Activated T-helper 1 cell treated with anti-CD3 and anti-CD28 coated beads, Interleukin-12 subunit alpha, Interleukin-12 subunit beta, Interleukin-2, Interleukin-4 antibody, amounts not matched to agents 30 ng/mL and 10 ng/mL and 1 ng/mL, durations not matched to agents 14 hours and 24 hours and 36 hours (primary cell): ENCODE data around the gene CHAD. TPM values are rescaled to one million over a fixed set of nuclear protein-coding genes. Genes with fewer than 3 reads are reported as not detected.

Experiments
- DNase-seq: peaks from one replicate; pipeline ENCODE4 v3.0.0; 2021; ENCODE audit warnings: low spot score
- H3K27ac Mint-ChIP-seq: one replicate; pipeline ENCODE4 v1.8.0; 2021; ENCODE audit warnings: mild to moderate bottlenecking, mixed read lengths
- H3K27me3 Mint-ChIP-seq: one replicate; pipeline ENCODE4 v1.8.0; 2022; ENCODE audit warnings: mild to moderate bottlenecking, moderate library complexity, mixed read lengths; ENCODE audit not compliant: insufficient read depth
- H3K36me3 Mint-ChIP-seq: one replicate; pipeline ENCODE4 v1.8.0; 2021; ENCODE audit warnings: low read depth, mixed read lengths
- H3K4me1 Mint-ChIP-seq: one replicate; pipeline ENCODE4 v1.8.0; 2021; ENCODE audit warnings: low read depth, mixed read lengths
- H3K4me3 Mint-ChIP-seq: one replicate; pipeline ENCODE4 v1.8.0; 2021; ENCODE audit warnings: mild to moderate bottlenecking, moderate library complexity, mixed read lengths
- H3K9me3 Mint-ChIP-seq: one replicate; pipeline ENCODE4 v1.8.0; 2021; ENCODE audit warnings: mixed read lengths
- intact Hi-C: fragments of 100-400 bp; cut with micrococcal nuclease; formaldehyde crosslinking; loops from one replicate; pipeline ENCODE4 v1.15.1; 2024
- total RNA-seq: library from RNA; stranded (reverse); gene quantifications from 2 replicates; pipeline ENCODE4 v1.2.3, GENCODE V29; 2022

CHAD gene
- total RNA-seq, 1 donor from 2014 or later, result not detected

DNA sequence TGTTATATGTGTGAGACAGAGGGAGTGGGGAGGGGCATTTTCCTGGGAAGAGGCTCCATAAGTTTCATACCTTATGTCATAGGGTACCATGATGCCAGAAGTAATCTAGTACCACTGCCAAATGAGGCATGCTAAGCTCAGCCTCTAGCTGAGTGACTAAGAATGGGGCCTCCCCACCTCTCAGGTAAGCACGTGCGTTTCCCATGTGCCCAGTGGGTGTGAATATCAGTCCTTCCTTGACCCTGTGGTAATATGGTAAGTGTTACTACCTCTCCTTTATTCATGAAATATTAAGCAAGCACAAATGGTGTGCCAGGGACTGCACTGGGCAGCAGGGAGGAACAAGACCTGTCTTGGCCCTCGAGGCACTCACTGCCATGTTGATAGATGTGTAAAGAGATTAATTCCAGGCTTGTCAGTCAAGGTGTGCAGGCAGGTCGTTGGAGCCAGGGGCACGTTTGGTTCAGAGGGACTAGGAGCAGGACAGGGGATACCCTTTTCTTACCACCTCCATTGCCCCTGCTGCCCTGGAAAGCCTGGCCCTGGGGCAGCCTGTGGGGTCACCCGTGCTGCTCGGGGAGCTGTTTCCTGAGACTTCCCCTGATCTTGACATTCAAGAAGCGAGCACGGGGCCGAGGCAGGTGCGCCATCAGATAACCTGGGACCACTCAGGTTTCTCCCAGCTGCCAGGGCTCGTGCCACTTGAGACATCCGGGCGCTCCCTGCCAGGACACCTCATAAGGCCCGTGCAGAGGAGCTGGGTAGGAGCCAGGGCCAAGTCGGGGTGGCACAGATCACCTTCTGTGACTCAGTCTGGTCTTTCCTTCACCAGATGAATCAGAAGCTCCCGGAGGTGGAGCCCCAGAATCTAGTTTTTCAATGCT, 18.8 kb upstream of the CHAD start:
- Mint-ChIP-seq H3K27me3 (no peaks in the 10 kb centered on the region), H3K9me3 (no peaks in the 10 kb centered on the region), H3K27ac (no peak overlapping the region), H3K36me3 (peaks cover 21% of the 10 kb centered on the region), H3K4me1 (peaks cover 5% of the 10 kb centered on the region), H3K4me3 (no peak overlapping the region)
- no peak for DNase-seq
- intact Hi-C loops, result no loop called here

DNA sequence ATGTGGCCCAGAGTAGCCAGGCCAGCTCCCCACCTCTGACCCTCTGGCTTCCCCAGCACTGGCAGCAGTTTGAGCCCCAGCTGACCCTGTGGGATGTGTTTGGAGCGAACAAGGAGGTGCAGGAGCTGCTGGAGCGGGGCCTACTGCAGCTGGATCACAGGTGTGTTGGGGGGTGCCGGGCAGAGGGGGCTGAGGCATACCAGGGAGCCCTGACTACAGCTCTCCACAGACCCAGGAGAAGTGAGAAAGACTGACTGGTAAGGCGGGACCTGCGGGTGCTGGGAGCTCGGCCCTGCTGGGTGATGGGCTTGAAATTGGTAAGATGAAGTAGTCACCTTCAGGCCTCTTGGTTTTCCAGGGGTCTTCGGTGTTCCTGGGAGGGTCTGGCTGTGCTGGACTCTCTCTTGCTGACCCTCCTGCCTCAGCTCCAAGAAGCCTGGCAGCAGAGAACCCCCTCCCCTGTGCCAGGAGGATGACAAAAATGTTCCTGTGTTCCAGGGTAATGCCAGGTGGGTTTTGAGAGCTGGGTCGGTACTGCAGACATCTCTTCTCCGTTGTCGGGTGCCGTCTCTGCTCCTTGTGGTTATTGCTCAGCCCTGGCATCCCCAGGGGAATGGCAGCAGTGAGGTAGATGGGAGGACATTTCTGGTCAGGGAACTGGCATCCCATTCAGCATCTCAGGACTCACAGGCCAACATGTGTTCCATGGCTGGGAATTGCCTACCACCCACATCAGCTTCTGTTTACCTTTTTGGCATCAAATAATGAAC, 15.9 kb upstream of the CHAD start:
- no peaks in the 10 kb centered on the region for H3K27me3 Mint-ChIP-seq
- no peak for DNase-seq
- peaks cover 27% of the 10 kb centered on the region for H3K36me3 Mint-ChIP-seq
- intact Hi-C loops, result loop anchor here (5.0 kb wide), 1 partner anchor 213 kb away; no protein-coding TSS in a partner anchor
- H3K4me3 Mint-ChIP-seq, result no peak overlapping the region
- no peaks in the 10 kb centered on the region for H3K9me3 Mint-ChIP-seq
- H3K27ac Mint-ChIP-seq, result no peak overlapping the region
- H3K4me1 Mint-ChIP-seq, result peaks cover 15% of the 10 kb centered on the region

DNA sequence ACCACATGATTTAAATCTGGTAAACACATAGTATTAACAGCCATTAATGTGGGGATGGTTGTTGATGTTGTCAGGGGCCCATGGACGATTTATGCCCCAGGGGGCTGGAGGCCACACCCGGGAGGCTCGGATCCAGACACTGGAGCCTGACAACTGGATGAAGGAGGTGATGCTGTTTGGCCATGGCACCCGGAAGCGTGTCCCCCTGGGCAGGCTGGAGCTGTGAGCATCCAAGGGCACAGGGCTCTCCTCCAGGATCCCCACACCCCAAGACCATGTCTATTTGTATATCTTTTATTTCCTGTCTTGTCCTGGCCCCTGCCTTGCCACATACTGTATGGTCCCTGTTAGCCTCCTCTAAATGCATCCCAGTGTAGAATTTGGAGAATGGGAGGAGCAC, 14.6 kb upstream of the CHAD start:
- Mint-ChIP-seq H3K9me3 (no peaks in the 10 kb centered on the region), H3K27ac (no peak overlapping the region), H3K4me1 (peaks cover 23% of the 10 kb centered on the region), H3K4me3 (no peak overlapping the region), H3K27me3 (no peaks in the 10 kb centered on the region), H3K36me3 (peaks cover 27% of the 10 kb centered on the region)
- intact Hi-C loops, result loop anchor here (5.0 kb wide), 1 partner anchor 214 kb away; no protein-coding TSS in a partner anchor
- no peak for DNase-seq

DNA sequence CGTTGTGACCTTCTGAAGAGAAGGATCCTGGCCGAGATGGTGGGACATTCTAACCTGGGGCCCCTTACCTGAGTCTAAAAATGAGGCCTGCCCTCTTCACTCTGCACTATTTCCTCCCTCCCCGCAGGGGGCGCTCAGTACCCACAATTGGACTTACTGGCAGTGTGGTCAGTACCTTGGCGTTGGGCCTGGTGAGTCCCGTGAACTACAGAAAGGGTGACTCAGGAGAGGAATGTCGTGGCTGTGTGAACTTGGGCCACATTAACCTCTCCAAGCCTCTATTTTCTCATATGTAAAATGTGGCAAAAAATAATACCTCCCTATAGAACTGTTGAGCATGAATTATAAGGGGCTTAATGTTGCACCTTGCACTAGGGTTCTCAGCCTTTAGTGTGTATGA, 13.8 kb upstream of the CHAD start:
- H3K9me3 Mint-ChIP-seq, result no peaks in the 10 kb centered on the region

DNA sequence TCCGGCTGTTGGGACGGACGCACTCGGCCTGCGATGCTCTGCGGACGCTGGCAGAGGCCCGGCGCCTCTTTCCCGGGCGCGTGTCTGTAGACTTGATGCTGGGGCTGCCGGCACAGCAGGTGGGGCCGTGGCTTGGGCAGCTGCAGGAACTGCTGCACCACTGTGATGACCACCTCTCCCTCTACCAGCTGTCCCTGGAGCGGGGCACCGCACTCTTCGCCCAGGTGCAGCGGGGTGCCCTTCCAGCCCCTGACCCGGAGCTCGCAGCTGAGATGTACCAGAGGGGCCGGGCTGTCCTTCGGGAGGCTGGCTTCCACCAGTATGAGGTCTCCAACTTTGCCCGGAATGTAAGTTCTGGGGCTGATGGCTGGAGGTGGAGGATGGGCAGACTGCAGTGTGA, 13.4 kb upstream of the CHAD start:
- DNase-seq, result no peak
- H3K4me1 Mint-ChIP-seq, result peaks cover 27% of the 10 kb centered on the region
- no peaks in the 10 kb centered on the region for H3K9me3 Mint-ChIP-seq
- no peak overlapping the region for H3K4me3 Mint-ChIP-seq
- no peak overlapping the region for H3K27ac Mint-ChIP-seq
- intact Hi-C loops, result loop anchor here (1.0 to 5.0 kb wide), 5 partner anchors 19 to 215 kb away; partner anchors contain the start of gene CACNA1G
- H3K27me3 Mint-ChIP-seq, result no peaks in the 10 kb centered on the region
- peaks cover 26% of the 10 kb centered on the region for H3K36me3 Mint-ChIP-seq

More for the DNA sequence above, 13.8 kb upstream of the CHAD start:
- peak; percentile 67 for DNase-seq
- H3K4me3 Mint-ChIP-seq, result no peak overlapping the region
- peaks cover 27% of the 10 kb centered on the region for H3K36me3 Mint-ChIP-seq
- intact Hi-C loops, result loop anchor here (1.0 to 5.0 kb wide), 5 partner anchors 19 to 215 kb away; partner anchors contain the start of gene CACNA1G
- no peak overlapping the region for H3K27ac Mint-ChIP-seq
- no peaks in the 10 kb centered on the region for H3K27me3 Mint-ChIP-seq
- peaks cover 27% of the 10 kb centered on the region for H3K4me1 Mint-ChIP-seq

DNA sequence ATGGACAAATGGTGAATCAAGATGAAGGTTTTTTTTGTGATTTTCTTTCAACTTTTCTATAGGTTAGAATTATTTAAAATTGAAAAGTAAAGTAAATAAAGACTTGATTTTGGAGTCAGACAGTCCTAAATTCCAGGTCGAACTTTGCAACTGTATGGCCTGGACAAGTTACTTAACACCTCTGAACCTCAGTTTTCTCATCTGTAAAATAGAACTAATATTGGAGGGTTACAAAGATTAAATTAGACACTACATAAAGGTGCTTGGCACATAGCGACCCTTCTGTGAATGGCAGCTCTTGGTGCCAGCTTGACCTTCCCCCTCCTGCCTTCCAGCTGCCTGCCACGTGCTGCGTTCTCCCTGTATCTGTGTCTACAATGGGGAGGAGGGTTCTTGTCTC, 13.0 kb upstream of the CHAD start:
- H3K27ac Mint-ChIP-seq, result no peak overlapping the region
- no peak overlapping the region for H3K4me3 Mint-ChIP-seq
- DNase-seq, result no peak
- no peaks in the 10 kb centered on the region for H3K9me3 Mint-ChIP-seq
- H3K4me1 Mint-ChIP-seq, result peaks cover 27% of the 10 kb centered on the region
- intact Hi-C loops, result loop anchor here (1.0 to 5.0 kb wide), 5 partner anchors 20 to 216 kb away; partner anchors contain the start of gene CACNA1G
- peaks cover 26% of the 10 kb centered on the region for H3K36me3 Mint-ChIP-seq
- no peaks in the 10 kb centered on the region for H3K27me3 Mint-ChIP-seq

DNA sequence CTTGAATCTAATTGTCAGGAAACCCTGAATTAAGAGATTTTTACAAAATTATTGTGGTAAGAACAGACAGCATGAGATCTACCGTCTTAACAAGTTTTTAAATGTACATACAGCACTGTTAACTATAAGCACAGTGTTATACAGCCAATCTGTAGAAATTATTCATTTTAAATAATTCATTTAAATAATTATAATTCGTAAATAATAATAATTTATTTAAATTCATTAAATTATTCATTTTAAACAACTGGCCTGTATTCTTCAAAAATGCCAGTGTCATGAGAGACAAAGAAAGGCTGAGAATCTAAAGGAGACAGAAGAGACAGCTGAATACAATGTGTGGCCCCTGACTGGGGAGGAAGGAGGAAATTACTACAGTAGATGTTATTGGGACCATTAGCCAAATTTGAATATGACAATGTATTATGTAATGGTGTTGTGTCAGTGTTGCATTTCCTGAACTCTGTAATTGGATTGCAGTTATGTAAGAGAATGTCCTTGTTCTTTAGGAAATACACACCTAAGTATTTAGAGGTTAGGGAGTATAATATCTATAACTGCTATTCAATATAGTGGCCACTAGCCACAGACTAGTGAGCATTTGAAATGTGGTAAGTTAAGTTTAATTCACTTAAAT, 12.3 kb upstream of the CHAD start:
- Mint-ChIP-seq H3K4me3 (peak overlapping the region; percentile 37), H3K9me3 (no peaks in the 10 kb centered on the region), H3K27ac (no peak overlapping the region), H3K27me3 (peaks cover 4% of the 10 kb centered on the region), H3K36me3 (peaks cover 26% of the 10 kb centered on the region), H3K4me1 (peaks cover 27% of the 10 kb centered on the region)
- intact Hi-C loops, result loop anchor here (5.0 kb wide), 1 partner anchor 216 kb away; no protein-coding TSS in a partner anchor
- no peak for DNase-seq

DNA sequence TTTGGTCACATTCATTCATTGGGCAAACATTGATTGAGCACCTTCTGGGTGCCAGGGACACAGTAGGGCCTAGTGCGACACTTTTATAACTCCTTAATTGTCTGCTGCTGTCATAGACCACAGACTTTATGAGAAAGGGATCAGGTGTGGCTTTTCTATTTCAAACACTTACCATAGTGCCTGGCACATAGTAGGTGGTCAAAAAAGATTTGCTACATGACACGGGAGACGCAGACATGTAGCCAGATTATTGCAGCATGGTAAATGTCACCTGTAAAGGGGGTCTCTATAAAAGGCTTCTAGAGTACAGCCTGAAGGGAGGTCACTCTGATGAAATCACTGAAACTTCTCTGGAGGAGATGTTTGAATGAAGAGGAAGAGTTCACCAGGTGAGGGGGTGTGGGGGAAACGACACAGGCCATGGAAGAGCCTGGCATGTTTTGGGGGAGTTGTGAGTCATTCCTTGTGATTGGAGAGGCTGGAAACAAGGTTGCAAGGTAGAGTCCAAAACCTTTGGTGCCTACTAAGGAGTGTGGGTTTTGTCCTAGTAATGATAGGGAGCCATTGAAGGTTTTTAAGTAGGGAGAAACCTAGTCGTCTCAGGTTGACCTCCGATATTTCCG, 11.6 kb upstream of the CHAD start:
- peaks cover 19% of the 10 kb centered on the region for H3K36me3 Mint-ChIP-seq
- no peaks in the 10 kb centered on the region for H3K9me3 Mint-ChIP-seq
- peak overlapping the region; percentile 91 for H3K4me3 Mint-ChIP-seq
- intact Hi-C loops, result loop anchor here (5.0 kb wide), 1 partner anchor 217 kb away; no protein-coding TSS in a partner anchor
- DNase-seq, result no peak
- H3K4me1 Mint-ChIP-seq, result peaks cover 27% of the 10 kb centered on the region
- no peak overlapping the region for H3K27ac Mint-ChIP-seq
- H3K27me3 Mint-ChIP-seq, result peaks cover 6% of the 10 kb centered on the region

DNA sequence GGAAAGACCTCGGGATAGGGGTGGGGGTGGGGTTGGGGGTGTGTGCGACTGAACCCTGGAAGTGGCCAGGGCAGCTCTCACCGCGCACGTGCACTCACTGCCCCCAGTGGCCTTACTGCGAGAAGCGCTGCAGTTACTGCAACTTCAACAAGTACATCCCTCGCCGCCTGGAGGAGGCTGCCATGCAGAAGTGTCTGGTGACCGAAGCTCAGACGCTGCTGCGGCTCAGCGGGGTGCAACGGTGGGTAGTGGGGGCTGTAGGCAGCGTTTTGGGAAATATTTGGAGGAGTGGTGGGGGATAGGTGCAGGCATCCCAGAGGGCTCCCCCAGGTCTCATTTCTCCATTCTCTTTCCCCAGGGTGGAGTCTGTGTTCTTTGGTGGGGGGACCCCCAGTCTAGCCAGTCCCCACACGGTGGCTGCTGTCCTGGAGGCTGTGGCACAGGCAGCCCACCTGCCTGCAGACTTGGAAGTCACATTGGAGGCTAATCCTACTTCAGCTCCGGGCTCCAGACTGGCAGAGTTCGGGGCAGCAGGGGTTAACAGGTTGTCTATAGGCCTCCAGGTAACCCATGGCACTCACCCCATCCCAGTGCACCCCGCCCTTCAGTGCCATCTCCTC, 11.0 kb upstream of the CHAD start:
- Mint-ChIP-seq H3K36me3 (peaks cover 16% of the 10 kb centered on the region), H3K4me3 (peak overlapping the region; percentile 91), H3K4me1 (peaks cover 27% of the 10 kb centered on the region), H3K27ac (peak overlapping the region; percentile 37), H3K27me3 (peaks cover 6% of the 10 kb centered on the region), H3K9me3 (no peaks in the 10 kb centered on the region)
- peak; percentile 35 for DNase-seq
- intact Hi-C loops, result loop anchor here (1.0 to 5.0 kb wide), 5 partner anchors 29 to 227 kb away; partner anchors contain the start of genes ANKRD40 and MYCBPAP

DNA sequence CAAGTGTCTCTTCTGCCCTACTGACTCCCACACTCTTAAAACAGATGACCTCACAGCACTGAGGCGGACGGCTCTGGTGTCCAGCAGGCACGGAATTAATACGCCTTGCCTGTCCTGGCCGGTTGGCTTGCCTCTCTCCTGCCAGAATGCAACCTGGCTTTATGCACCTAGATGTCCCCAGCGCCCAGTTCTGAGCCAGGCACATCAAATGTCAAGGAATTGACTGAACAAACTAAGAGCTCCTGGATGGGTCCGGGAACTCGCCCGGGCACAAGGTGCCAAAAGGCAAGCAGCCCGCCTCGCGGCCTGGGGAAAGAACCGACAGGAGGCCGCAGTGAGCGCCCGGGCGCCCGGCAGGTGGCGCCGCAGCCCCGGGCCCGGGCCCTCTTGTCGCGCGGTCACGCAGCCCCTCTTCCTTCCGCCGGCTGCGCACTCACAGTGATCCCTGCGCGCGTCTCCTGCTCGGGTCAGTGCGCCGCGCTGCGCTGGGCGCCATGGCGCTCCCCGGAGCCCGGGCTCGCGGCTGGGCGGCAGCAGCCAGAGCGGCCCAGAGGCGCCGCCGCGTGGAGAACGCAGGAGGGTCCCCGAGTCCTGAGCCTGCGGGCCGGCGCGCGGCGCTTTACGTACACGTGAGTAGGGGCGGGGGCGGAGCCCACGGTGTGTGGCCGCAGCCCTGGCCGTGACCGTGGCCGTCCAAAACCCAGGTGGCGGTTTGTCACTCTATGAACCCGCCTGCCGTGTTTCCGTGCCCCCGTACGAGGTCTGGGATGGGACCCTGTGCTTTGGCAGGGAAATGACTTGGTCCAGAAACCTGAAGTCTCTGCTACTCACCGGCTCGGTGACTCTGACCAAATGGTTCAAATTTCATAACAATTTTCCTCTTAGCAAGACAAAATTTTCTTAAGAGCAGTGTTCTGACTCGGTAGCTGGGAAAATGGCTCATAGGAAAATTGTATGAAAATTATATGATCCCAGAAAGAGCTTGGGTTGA, 10.0 kb upstream of the CHAD start, which contains the start of gene RSAD1:
RSAD1 (plus strand) TSS at position 470 of the 991 bp plus-strand sequence; CDS start at position 495, 25 bp downstream.
- peaks cover 6% of the 10 kb centered on the region for H3K27me3 Mint-ChIP-seq
- peaks cover 12% of the 10 kb centered on the region for H3K36me3 Mint-ChIP-seq
- no peaks in the 10 kb centered on the region for H3K9me3 Mint-ChIP-seq
- H3K4me3 Mint-ChIP-seq, result peak within 1 kb of the TSS; percentile 91
- peak; percentile 79 for DNase-seq
- H3K4me1 Mint-ChIP-seq, result peaks cover 27% of the 10 kb centered on the region
- H3K27ac Mint-ChIP-seq, result peak within 1 kb of the TSS; percentile 81
- intact Hi-C loops, result loop anchor here (1.0 to 2.0 kb wide), 8 partner anchors 30 to 278 kb away; partner anchors contain the start of genes ANKRD40, EME1, LRRC59 and MRPL27

DNA sequence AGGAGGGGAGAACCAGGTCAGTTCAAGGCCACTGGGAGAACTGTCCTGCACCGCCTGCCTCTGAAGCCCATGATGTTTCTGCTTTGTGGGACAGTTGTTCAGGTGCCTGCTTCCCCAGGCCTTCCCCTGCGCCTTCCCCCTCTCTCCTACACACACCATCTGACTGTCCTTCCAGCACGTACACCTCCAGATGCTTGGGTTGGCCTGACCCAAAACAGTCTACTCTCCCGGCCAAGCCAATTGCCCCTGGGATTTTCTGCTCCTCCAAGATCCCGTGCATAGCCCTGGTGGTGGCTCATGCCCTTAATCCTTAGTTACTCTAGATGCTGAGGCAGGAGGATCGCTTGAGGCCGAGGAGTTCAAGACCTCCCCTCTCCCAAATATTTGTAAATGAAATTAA, 9.3 kb upstream of the CHAD start:
- no peak for DNase-seq
- no peaks in the 10 kb centered on the region for H3K9me3 Mint-ChIP-seq
- peak overlapping the region; percentile 81 for H3K27ac Mint-ChIP-seq
- peaks cover 11% of the 10 kb centered on the region for H3K36me3 Mint-ChIP-seq
- intact Hi-C loops, result loop anchor here (1.0 to 2.0 kb wide), 7 partner anchors 31 to 278 kb away; partner anchors contain the start of genes ANKRD40, EME1, LRRC59 and MRPL27
- H3K4me3 Mint-ChIP-seq, result peak overlapping the region; percentile 82
- peaks cover 27% of the 10 kb centered on the region for H3K4me1 Mint-ChIP-seq
- peaks cover 6% of the 10 kb centered on the region for H3K27me3 Mint-ChIP-seq
